ENCODE data around the gene MOV10.

DNA sequence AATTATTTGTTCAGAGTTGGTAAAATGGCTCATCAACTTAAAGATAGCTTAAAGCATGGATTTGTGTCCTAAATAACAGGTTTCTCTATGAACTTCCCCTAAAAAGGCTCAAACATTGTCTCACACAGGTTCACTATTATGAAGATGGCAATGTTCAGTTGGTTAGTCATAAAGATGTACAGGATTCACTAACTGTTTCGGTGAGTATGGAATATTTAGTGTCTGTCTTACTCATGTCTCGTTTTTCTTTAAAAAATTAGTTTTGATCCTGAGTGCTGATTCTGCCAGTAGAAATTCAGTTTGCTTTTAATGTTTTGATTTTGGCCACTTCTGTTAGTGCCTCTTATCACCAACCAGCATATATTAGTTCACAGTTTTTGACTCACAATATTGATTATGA is 7.5 kb upstream of the MOV10 start:
- TF ChIP-seq EZH2 (optimal IDR thresholded peaks at IDR 0.05; ENCODE audit: low read depth, low read length) (no peak), CTCF (IDR thresholded peaks at IDR 0.05; ENCODE audit: low read length) (no peak)
